Measurements from ENCODE around the gene YY1AP1.
A peak's percentile ranks its signal among the peaks of the same experiment; 100 is the strongest.
"Not testable (repeated sequence)": the region's sequence is repeated elsewhere in the genome, so short reads cannot be mapped to it uniquely, and the experiment has no call there.

Gene YY1AP1

DNA sequence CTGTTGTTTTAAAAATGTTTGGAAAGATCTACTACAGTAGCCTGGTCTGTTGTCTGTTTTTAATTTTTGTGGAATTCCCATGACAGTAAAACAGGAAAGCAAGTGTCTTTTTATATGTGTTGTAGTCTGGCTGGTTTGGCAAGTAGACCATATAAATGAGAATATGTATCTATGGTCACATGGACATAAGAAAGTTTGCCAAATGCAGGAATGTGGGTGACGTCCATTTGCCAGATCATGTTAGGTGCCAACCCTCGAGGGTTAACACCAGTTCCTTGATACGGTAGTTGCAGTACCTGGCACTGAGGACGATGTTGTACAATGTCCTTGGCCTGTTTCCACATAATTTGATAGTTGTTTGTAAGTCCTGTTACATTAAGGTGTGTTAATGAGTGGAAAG, 6.5 kb upstream of the YY1AP1 start:
- no peak for DNase-seq

DNA sequence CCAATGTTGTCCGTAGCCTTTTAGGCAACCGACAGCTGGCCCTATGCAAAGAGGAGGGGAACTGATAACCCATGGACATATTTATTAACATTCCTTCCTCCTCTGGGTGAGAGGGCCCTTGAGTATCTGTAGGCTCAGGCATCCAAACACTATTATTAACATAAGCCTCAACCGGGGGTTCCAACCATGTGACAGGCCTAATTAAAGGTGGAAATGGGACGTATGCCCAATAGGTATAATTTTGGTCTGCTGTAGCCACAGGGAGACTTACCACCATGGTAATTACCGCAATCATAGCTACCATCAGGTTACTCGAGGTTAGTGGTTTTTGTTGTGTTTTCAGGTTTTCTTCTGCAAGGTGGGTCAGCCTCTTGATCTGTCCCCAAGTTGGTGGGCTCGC, 5.6 kb upstream of the YY1AP1 start:
- DNase-seq = no peak

DNA sequence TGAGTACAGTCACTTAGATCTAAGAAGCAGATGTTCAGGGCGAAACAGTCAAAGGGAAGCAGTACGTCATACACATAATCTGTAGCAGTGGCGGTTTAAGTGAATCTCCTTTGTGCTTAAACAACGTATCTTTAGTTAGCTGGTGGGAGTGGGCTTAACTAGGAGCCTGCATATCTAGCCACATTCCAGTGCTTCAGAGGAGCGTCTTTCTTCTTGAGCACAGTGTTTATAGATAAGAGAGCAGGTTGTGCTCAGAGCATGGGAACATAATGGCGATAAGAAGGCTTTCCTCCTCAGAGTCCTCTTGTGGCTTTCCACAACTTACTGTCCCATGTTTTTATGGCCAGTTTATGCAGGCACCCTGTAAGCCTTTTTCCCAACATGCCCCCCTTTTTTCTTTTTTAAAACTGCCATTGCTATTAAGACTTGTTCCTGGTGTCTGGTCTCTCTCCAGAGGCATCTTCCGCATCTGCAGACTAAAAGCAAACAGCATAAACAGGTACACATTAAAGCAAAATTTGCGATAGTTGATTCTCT, 3.5 kb upstream of the YY1AP1 start:
- DNase-seq = no peak

GRCh38 chr1:155689081-155689607, 570 bp upstream of the YY1AP1 start, which contains the start of gene DAP3:
Gene DAP3, plus strand, starts transcription at chr1:155689091. Its CDS starts 20,689 bp downstream, at chr1:155709780.
- not testable (repeated sequence) for DNase-seq

DNA sequence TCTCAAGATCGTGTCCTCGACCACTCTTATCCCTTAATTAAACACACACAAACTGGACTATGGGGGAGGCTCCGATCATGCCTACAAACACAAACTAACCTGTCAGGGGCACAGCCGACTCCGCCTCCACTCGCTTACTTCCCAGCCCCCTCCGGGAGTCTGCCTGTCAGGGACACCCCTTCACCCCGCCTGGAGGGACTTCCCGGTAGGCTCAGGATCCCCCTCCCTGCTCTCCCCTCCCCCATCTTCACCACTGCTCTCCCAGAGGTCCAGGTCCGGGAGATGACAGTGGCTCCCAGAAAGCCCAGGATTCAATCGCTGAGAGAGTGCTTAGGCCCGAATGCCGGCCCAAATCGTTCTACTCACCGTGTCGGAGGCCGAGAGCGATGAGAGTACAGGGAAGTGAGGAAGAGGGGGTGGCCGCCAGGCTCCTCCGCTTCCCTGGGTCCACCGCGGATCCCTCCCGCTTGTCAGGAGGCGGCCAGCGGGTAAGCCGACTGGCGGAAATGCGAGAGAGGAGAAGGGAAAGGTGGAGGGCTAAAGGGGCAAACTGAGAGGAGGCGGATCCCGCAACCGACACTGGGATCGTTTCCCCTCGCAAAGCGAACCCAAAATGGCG, 760 bp downstream of the YY1AP1 start:
- not testable (repeated sequence) for DNase-seq

DNA sequence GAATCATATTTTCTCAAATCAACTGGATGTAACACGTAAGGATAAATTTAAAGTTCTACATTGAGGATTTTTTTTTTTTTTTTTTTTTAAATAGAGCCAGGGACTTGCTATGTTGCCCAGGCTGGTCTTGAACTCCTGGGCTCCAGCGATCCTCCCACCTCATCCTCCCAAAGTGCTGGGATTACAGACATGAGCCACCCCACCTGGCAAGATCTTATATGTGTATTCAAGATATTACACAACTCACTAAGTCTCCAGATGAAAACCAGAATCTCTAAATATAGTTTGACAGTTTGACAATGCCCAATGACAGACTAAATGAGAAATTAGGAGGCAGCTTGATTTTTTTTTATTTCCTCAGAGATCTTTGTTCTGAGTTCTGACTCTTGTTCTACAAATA, 6.8 kb downstream of the YY1AP1 start:
- DNase-seq = peak; percentile 55

DNA sequence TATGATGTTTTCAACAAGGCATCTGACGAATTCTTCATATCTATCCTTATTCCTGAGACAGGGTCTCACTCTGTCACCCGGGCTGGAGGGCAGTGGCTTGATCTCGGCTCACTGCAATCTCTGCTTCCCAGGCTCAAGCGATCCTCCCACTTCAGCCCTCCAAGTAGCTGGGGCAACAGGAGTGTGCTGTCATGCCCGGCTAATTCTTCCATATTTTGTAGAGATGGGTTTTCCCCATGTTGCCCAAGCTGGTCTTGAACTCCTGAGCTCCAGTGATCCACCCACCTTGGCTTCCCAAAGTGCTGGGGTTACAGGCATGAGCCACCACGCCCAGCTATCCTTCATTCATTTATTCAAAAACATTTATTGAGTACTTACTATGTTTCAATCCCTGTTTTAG, 8.0 kb downstream of the YY1AP1 start:
- DNase-seq = no peak

DNA sequence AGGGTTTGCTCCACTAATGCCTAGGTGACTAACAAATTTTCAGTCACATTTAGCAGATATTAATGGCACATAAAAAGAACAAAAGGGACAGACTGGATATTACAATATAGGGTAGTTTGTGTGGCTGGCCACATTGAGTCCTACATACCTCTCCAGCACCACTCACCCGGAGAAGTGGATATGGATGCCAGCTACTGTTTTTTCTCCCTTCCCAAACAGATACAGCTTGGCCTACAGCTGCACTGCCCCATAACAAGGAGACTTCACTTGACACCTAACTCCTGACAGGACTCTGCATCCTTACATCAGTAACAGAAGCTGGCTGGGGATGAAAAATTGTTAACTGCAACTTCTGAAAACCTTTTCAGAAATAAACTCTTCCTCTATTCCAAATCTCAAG, 9.6 kb downstream of the YY1AP1 start:
- not testable (repeated sequence) for DNase-seq

DNA sequence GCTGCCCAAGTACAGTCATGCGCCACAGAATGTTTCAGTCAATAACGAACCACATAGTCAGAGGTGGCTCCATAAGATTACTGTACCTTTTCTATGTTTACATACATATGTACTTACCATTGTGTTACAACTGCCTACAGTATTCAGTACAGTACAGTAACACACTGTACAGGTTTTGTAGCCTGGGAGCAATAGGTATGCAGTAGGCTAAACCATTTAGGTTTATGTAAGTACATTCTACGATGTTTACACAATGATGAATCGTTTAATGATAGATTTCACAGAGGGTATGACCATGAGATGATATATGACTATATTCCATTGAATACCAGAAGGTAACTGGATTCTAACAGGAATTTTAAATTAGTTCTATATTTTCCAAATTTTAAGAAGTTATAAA, 10.5 kb downstream of the YY1AP1 start:
- no peak for DNase-seq

DNA sequence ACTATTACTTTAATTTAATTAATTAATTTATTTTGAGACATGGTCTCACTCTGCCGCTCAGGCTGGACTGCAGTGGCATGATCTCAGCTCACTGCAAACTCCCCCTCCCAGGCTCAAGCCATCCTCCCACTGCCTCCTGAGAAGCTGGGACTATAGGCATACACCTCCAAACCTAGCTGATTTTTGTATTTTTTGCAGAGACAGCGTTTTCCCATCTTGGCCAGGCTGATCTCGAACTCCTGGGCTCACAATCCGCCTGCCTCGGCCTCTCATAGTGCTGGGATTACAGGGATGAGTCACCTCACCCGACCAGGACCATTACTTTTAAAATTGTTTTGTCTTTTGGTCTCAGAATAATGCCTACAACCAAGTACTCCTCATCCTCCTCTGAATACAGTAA, 15.6 kb downstream of the YY1AP1 start:
- no peak for DNase-seq

GRCh38 chr1:155671750-155672149, 16.8 kb downstream of the YY1AP1 start:
- DNase-seq = no peak

DNA sequence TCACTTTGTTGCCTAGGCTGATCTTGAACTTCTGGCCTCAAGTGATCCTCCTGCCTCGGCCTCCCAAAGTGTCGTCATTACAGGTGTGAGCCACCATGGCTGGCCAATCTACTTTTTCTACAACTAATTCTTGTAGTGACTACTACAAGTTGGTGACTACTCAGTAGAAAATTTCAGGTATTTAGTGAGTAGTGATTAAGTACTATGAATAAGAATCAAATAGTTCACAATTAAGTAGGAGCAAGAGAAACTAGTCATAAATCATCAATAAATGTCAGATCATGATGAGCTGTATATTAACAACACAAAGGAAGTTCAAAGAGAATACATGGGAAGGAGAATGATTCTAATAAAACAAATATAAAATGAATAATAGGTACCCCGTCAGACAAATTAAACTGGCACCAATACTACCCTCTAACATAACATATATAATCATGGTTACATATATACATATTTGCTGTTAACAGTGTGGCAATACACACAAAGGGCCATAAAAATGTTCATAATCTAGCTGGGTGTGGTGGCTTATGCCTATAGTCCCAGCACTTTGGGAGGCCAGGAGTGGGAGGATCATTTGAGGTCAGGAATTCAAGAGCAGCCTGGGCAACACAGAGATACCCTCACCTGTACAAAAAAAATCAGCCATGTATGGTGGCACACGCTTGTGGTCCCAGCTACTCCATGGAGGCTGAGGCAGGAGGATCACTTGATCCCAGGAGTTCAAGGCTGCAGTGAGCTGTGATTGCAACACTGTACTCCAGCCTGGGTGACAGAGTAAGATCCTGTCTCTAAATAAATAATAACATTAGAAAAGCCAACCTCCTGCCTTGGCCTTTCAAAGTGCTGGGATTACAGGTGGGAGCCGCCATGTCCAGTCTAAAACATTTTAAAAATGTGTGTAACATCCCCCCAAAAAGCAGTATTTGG, 19.1 kb downstream of the YY1AP1 start:
- no peak for DNase-seq

- not testable (repeated sequence) for DNase-seq
Observed at GRCh38 chr1:155661239-155661638, 27.3 kb downstream of the YY1AP1 start.

- DNase-seq = no peak
Observed at GRCh38 chr1:155657463-155657862, 31.1 kb downstream of the YY1AP1 start.

- DNase-seq = no peak
Observed at GRCh38 chr1:155652951-155653350, 35.6 kb downstream of the YY1AP1 start.

DNA sequence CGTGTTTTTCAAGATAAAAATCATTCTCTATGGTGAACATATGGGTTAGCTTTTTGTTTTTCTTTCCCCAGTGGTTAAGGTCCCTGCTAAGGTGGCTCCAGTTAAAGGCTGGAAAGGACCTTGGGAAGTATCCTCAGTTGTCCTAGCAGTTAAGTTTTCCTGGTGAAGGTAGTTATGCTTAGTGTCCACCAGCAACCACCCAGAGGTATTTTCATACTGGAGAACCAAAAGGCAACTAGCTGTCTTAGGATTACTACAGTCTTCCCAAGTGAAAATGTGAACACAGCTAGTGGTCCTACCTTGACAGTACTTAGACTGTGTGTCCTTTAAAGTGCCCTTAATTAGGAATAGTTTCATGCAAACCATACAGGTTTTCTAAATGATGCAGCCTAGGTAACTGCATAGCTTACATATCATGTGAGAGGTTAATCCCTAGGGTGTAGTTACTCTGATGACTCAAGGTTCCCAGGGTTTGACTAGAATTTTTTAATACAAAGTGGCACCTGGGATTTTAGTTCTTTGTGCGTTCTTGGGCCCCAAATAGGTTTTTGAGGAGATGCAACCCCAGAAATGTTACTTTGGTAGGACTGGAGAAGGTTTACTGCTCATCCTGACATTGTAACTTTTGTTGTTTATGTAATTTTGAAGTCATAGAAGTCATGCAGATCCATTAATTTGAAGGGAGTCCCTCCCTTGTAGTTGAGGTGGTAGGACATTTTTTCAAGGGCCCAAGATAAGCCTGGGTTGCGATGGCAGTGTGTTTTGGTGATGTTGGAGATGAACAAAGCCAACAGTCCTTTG, 36.5 kb downstream of the YY1AP1 start:
- DNase-seq = no peak

GRCh38 chr1:155650231-155650757, 38.3 kb downstream of the YY1AP1 start:
- DNase-seq = peak; percentile 73

DNA sequence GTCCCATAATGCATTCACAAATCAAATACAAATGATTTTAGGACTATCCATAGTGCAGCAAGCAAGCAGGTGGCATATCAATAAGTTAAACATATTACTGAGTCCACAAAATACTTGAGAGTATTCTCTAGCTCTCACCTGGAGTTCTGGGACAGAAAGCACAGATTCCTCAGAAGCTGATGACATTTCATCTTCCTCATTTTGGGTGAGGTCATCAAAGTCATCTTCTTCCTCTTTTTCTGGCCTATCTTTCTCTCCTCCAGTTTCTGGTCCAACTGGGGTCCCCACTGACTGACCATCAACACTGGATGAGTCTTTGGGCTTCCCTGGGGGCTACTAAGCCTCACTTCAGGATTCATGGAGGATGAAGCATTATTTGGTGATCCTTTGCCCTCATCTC, 38.9 kb downstream of the YY1AP1 start:
- peak; percentile 62 for DNase-seq

- peak; percentile 64 for DNase-seq
Observed at GRCh38 chr1:155648207-155649147, 40.1 kb downstream of the YY1AP1 start.

DNA sequence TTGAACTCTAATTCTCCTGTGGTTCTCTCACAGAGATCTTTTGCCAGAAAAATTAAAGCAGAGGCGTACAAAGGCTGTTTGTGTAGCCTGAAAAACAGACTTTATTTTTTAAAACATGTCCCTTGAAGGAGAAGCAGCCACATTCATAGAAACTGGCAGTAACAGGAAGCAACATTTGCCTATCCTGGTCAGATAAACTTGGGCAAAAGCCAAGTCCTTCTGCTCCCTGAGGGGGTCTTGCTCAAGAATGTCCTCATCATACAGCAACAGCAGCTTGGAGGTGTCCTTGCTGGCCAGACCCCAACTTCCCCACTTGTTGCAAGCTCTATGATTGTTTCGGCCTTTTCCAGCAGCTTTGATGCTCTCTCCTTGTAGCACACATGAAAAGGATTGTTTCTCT, 42.3 kb downstream of the YY1AP1 start:
- DNase-seq = peak; percentile 74

- DNase-seq = no peak
Observed at GRCh38 chr1:155645648-155646047, 42.9 kb downstream of the YY1AP1 start.

Measured in MV-4-11 (cell line).